ENCODE measurements around the gene ASTN2. TPM values are rescaled to one million over a fixed set of nuclear protein-coding genes. Genes with fewer than 3 reads are reported as not detected.

ASTN2 gene
- total and polyA plus RNA-seq, 2 donors (not counting 3 experiments of a cell fraction or from before 2014, with no cell fraction given): 1.0 to 1.9 TPM

- H3K36me3 ChIP-seq (ENCODE audit: control insufficient read depth in 2 of 2, extremely low read depth in 1 of 2, insufficient read depth in 2 of 2, low read length in 2 of 2): no peaks in the 10 kb centered on the region
- H3K4me1 ChIP-seq (ENCODE audit: control insufficient read depth, extremely low read depth, insufficient read depth, low read length): no peaks in the 10 kb centered on the region
- H4K20me1 ChIP-seq (replicated peaks; ENCODE audit: control insufficient read depth, extremely low read depth, insufficient read depth, low read length): no peaks in the 10 kb centered on the region
- H2AFZ ChIP-seq (ENCODE audit: low read depth, low read length): no peak overlapping the region
- POLR2A ChIA-PET: no interaction called here
- no peak for FAIRE-seq
- H3K9me1 ChIP-seq (replicated peaks; ENCODE audit: control insufficient read depth, extremely low read depth, insufficient read depth, low read length): no peaks in the 10 kb centered on the region
- no peak overlapping the region for H3K4me2 ChIP-seq (ENCODE audit: insufficient read depth, low read length)
- H3K79me2 ChIP-seq (ENCODE audit: control insufficient read depth, insufficient read depth, low read length): no peaks in the 10 kb centered on the region
- no TSS peak for BruUV-seq (replicated peaks)
- CTCF ChIA-PET: no interaction called here
- no peaks in the 10 kb centered on the region for H3K9me3 ChIP-seq (replicated peaks; ENCODE audit: control insufficient read depth, insufficient read depth, low read length)
- DNase-seq (ENCODE audit: low read depth, low spot score): no peak
- H3K4me3 ChIP-seq (replicated peaks in 1 of 3; ENCODE audit: insufficient read depth in 1 of 3, low read depth in 1 of 3, low read length in 3 of 3): no peak overlapping the region
- TF ChIP-seq GATA2 (IDR thresholded peaks at IDR 0.05; ENCODE audit: insufficient read depth, insufficient read length, low read depth, low read length) (no peak), CTCF (IDR thresholded peaks at IDR 0.05; ENCODE audit: extremely low read depth in 1 of 2, insufficient read depth in 1 of 2, low read depth in 1 of 2, low read length in 2 of 2) (no peak), POLR2A (IDR thresholded peaks at IDR 0.05; ENCODE audit: low read depth, low read length) (no peak), EZH2 (IDR thresholded peaks at IDR 0.05; ENCODE audit: borderline replicate concordance, low read depth, low read length, severe bottlenecking) (no peak), JUN (IDR thresholded peaks at IDR 0.05; ENCODE audit: borderline replicate concordance, insufficient read depth, insufficient read length, low read depth) (no peak), MYC (IDR thresholded peaks at IDR 0.05; ENCODE audit: low read depth, low read length) (no peak), FOS (IDR thresholded peaks at IDR 0.05; ENCODE audit: borderline replicate concordance, insufficient read depth, low read length) (no peak)
- H3K27ac ChIP-seq (ENCODE audit: insufficient read depth, low read depth, low read length): no peak overlapping the region
- no peak overlapping the region for H3K9ac ChIP-seq (replicated peaks; ENCODE audit: extremely low read depth, insufficient read depth, low read length)
- intact Hi-C loops (cut with micrococcal nuclease): no loop called here
- dilution Hi-C loops (cut with MboI; ENCODE audit: extremely low pct_ligation_motif_present, low sequenced_read_pairs): no loop called here
- no peaks in the 10 kb centered on the region for H3K27me3 ChIP-seq (ENCODE audit: control insufficient read depth in 2 of 2, insufficient read depth in 2 of 2, low read length in 2 of 2)
Observed at GRCh38 chr9:117394655-117395054, 20.2 kb downstream of the ASTN2 start.

GRCh38 chr9:117392992-117393391, 21.9 kb downstream of the ASTN2 start:
- Histone ChIP-seq H3K27me3 (ENCODE audit: control insufficient read depth in 2 of 2, insufficient read depth in 2 of 2, low read length in 2 of 2) (no peaks in the 10 kb centered on the region), H3K36me3 (ENCODE audit: control insufficient read depth in 2 of 2, extremely low read depth in 1 of 2, insufficient read depth in 2 of 2, low read length in 2 of 2) (no peaks in the 10 kb centered on the region), H3K9me3 (replicated peaks; ENCODE audit: control insufficient read depth, insufficient read depth, low read length) (no peaks in the 10 kb centered on the region), H3K4me1 (ENCODE audit: control insufficient read depth, extremely low read depth, insufficient read depth, low read length) (no peaks in the 10 kb centered on the region), H3K27ac (ENCODE audit: insufficient read depth, low read depth, low read length) (no peak overlapping the region), H3K9me1 (replicated peaks; ENCODE audit: control insufficient read depth, extremely low read depth, insufficient read depth, low read length) (no peaks in the 10 kb centered on the region), H3K79me2 (ENCODE audit: control insufficient read depth, insufficient read depth, low read length) (no peaks in the 10 kb centered on the region), H2AFZ (ENCODE audit: low read depth, low read length) (no peak overlapping the region), H3K4me2 (ENCODE audit: insufficient read depth, low read length) (no peak overlapping the region), H4K20me1 (replicated peaks; ENCODE audit: control insufficient read depth, extremely low read depth, insufficient read depth, low read length) (no peaks in the 10 kb centered on the region), H3K4me3 (replicated peaks in 1 of 3; ENCODE audit: insufficient read depth in 1 of 3, low read depth in 1 of 3, low read length in 3 of 3) (no peak overlapping the region), H3K9ac (replicated peaks; ENCODE audit: extremely low read depth, insufficient read depth, low read length) (no peak overlapping the region)
- no TSS peak for BruUV-seq (replicated peaks)
- TF ChIP-seq FOS (IDR thresholded peaks at IDR 0.05; ENCODE audit: borderline replicate concordance, insufficient read depth, low read length): no peak
- no peak for TF ChIP-seq MYC (IDR thresholded peaks at IDR 0.05; ENCODE audit: low read depth, low read length)
- TF ChIP-seq POLR2AphosphoS5 (IDR thresholded peaks at IDR 0.05; ENCODE audit: insufficient read depth, low read depth, low read length): no peak
- TF ChIP-seq, protein P1, sequence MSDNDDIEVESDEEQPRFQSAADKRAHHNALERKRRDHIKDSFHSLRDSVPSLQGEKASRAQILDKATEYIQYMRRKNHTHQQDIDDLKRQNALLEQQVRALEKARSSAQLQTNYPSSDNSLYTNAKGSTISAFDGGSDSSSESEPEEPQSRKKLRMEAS (IDR thresholded peaks at IDR 0.05; ENCODE audit: insufficient read depth, insufficient read length): no peak
- no peak for TF ChIP-seq JUN (IDR thresholded peaks at IDR 0.05; ENCODE audit: borderline replicate concordance, insufficient read depth, insufficient read length, low read depth)
- no peak for TF ChIP-seq GATA2 (IDR thresholded peaks at IDR 0.05; ENCODE audit: insufficient read depth, insufficient read length, low read depth, low read length)
- TF ChIP-seq CTCF (IDR thresholded peaks at IDR 0.05; ENCODE audit: extremely low read depth in 1 of 2, insufficient read depth in 1 of 2, low read depth in 1 of 2, low read length in 2 of 2): no peak
- TF ChIP-seq EZH2 (IDR thresholded peaks at IDR 0.05; ENCODE audit: borderline replicate concordance, low read depth, low read length, severe bottlenecking): no peak
- no peak for TF ChIP-seq POLR2A (IDR thresholded peaks at IDR 0.05; ENCODE audit: low read depth, low read length)
- dilution Hi-C loops (cut with MboI; ENCODE audit: extremely low pct_ligation_motif_present, low sequenced_read_pairs) (no loop called here), intact Hi-C loops (cut with micrococcal nuclease) (no loop called here)
- no peak for FAIRE-seq
- DNase-seq (ENCODE audit: low read depth, low spot score): no peak
- POLR2A ChIA-PET: no interaction called here
- CTCF ChIA-PET: no interaction called here

All from endothelial cell of umbilical vein (primary cell).